Effector memory CD8-positive, alpha-beta T cell (primary cell): Measurements from ENCODE around the gene RAMACL.

Experiments used
- ATAC-seq: fragments of 150-1000 bp; cut with Tn5 transposase; replicated peaks from 2 replicates; pipeline ENCODE4 v1.10.0; 2021; ENCODE audit warnings: mild to moderate bottlenecking, moderate library complexity
- DNase-seq, 3 experiments: peaks; one replicate each; pipeline ENCODE4 v3.0.0; 2021
- H3K27ac Mint-ChIP-seq, 2 donors: one replicate each; pipeline ENCODE4 v1.8.0; 2022; ENCODE audit warnings: mild to moderate bottlenecking in 2 of 2, mixed read lengths in 2 of 2, moderate library complexity in 2 of 2
- H3K27me3 Mint-ChIP-seq, 2 donors: one replicate each; pipeline ENCODE4 v1.8.0; 2022; ENCODE audit warnings: mixed read lengths in 2 of 2
- H3K36me3 Mint-ChIP-seq: one replicate; pipeline ENCODE4 v1.8.0; 2022; ENCODE audit warnings: mild to moderate bottlenecking, moderate library complexity, mixed read lengths; ENCODE audit not compliant: insufficient read depth
- H3K4me1 Mint-ChIP-seq, 2 donors: one replicate each; pipeline ENCODE4 v1.8.0; 2022; ENCODE audit warnings: low read depth in 2 of 2, mixed read lengths in 2 of 2
- H3K4me3 Mint-ChIP-seq, 2 donors: one replicate each; pipeline ENCODE4 v1.8.0; 2022; ENCODE audit warnings: mild to moderate bottlenecking in 2 of 2, mixed read lengths in 2 of 2, moderate library complexity in 2 of 2
- H3K9me3 Mint-ChIP-seq, 2 donors: one replicate each; pipeline ENCODE4 v1.8.0; 2022; ENCODE audit warnings: mixed read lengths in 2 of 2

The RAMACL gene

GRCh38 chr6:166597711-166598440 lies 11.4 kb upstream of the RAMACL start:
- Mint-ChIP-seq H3K4me3 (no peak overlapping the region), H3K27me3 (peaks cover 12 to 27% of the 10 kb centered on the region in 2 donors), H3K27ac (no peak overlapping the region), H3K36me3 (no peaks in the 10 kb centered on the region), H3K9me3 (no peaks in the 10 kb centered on the region), H3K4me1 (no peaks in the 10 kb centered on the region)
- ATAC-seq (no peak), DNase-seq (no peak)

- no peak for DNase-seq
- Mint-ChIP-seq H3K36me3 (no peaks in the 10 kb centered on the region), H3K4me1 (no peaks in the 10 kb centered on the region), H3K4me3 (no peak overlapping the region), H3K27me3 (peaks cover 2 to 21% of the 10 kb centered on the region in 2 donors), H3K27ac (no peak overlapping the region), H3K9me3 (no peaks in the 10 kb centered on the region)
- ATAC-seq: no peak
These were observed 10.5 kb upstream of the RAMACL start for GRCh38 chr6:166596776-166597507.

GRCh38 chr6:166595949-166596348 lies 9.5 kb upstream of the RAMACL start:
- no peak overlapping the region for H3K4me3 Mint-ChIP-seq
- H3K36me3 Mint-ChIP-seq: no peaks in the 10 kb centered on the region
- peaks cover 0 to 16% of the 10 kb centered on the region in 2 donors for H3K27me3 Mint-ChIP-seq
- H3K27ac Mint-ChIP-seq: no peak overlapping the region
- H3K9me3 Mint-ChIP-seq: no peaks in the 10 kb centered on the region
- DNase-seq: no peak
- no peak for ATAC-seq
- H3K4me1 Mint-ChIP-seq: no peaks in the 10 kb centered on the region

- Mint-ChIP-seq H3K9me3 (no peaks in the 10 kb centered on the region), H3K4me1 (no peaks in the 10 kb centered on the region), H3K27me3 (peaks cover 0 to 16% of the 10 kb centered on the region in 2 donors), H3K4me3 (no peak overlapping the region), H3K27ac (no peak overlapping the region), H3K36me3 (no peaks in the 10 kb centered on the region)
- ATAC-seq: no peak
- DNase-seq: no peak
These were observed 8.7 kb upstream of the RAMACL start for GRCh38 chr6:166595061-166595780.

- H3K4me3 Mint-ChIP-seq: no peak overlapping the region
- H3K27ac Mint-ChIP-seq: no peak overlapping the region
- H3K9me3 Mint-ChIP-seq: no peaks in the 10 kb centered on the region
- ATAC-seq (no peak), DNase-seq (no peak)
- H3K36me3 Mint-ChIP-seq: no peaks in the 10 kb centered on the region
- H3K4me1 Mint-ChIP-seq: no peaks in the 10 kb centered on the region
- H3K27me3 Mint-ChIP-seq: peaks cover 14 to 16% of the 10 kb centered on the region in 2 donors
These were observed 6.3 kb upstream of the RAMACL start for GRCh38 chr6:166592821-166593220.

DNA sequence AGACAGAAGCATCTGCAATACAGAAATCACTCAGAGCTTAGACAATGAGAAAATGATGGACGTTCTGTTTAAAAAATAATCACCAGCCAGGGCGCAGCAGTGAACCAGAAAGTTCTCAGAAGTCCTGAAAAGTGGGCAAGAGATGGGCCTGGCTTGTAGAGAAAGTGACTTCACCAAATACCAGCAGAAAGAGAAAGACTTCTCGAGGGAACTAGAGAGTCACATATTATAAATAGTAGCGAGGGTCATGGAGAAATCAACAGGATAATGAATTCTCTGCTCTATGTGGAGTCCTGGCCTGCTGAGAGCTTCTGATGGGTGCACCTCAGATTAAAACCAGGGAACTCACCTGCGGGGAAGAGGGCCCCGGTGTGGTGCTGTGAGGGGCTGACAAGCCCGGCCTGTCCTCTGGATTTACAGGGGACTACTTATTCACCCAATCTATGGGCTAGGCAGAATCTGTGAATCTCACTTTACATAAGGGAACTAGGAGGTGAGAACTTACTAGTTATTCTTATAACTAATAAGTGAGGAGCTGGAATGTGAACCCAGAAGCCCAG lies 5.6 kb upstream of the RAMACL start:
- no peak for ATAC-seq
- Mint-ChIP-seq H3K27ac (no peak overlapping the region), H3K27me3 (peaks cover 13 to 14% of the 10 kb centered on the region in 2 donors), H3K9me3 (no peaks in the 10 kb centered on the region), H3K4me3 (no peak overlapping the region), H3K36me3 (no peaks in the 10 kb centered on the region), H3K4me1 (no peaks in the 10 kb centered on the region)
- no peak for DNase-seq

- DNase-seq (no peak), ATAC-seq (no peak)
- Mint-ChIP-seq H3K27me3 (peaks cover 7 to 14% of the 10 kb centered on the region in 2 donors), H3K27ac (no peak overlapping the region), H3K9me3 (no peaks in the 10 kb centered on the region), H3K36me3 (no peaks in the 10 kb centered on the region), H3K4me1 (no peaks in the 10 kb centered on the region), H3K4me3 (no peak overlapping the region)
These were observed 4.5 kb upstream of the RAMACL start for GRCh38 chr6:166591026-166591425.

DNA sequence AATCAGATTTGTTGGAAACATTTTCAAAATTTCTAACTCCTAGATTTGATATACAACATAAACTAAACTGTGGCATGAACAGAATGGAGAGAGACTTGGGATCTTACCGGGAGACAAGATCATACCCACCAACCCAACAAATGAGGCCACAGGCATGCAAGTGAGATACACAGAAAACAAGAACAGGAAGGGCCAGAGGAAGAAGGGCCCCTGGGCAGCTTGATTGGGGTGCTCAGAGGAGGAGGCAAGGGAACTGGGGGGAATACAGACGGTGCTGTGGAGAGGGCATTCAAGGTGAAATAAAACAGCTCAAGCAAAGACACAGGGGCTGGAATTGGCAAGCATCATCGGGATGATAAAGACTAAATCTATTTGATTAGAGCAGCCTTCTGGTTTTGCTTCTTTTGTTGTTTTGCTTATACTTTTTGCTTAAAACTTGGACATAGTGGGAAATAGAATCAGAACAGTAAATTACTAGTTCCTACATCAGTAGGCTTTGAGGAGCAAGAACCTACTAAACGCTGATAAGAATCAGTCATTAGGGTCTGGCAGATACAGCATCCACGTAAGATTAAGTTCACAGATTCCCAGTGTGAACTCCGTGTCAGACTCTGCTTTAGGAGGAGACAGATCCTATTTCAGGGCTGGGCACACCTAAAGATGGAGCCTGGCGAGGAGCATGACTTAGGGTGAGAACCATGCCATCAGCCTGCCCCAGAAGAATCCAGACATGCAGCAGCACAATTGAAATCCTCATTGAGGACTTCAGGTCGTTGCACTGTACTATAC lies 3.5 kb upstream of the RAMACL start:
- ATAC-seq: no peak
- no peak for DNase-seq
- H3K27ac Mint-ChIP-seq: no peak overlapping the region
- H3K4me3 Mint-ChIP-seq: no peak overlapping the region
- H3K36me3 Mint-ChIP-seq: no peaks in the 10 kb centered on the region
- no peaks in the 10 kb centered on the region for H3K9me3 Mint-ChIP-seq
- H3K27me3 Mint-ChIP-seq: peaks cover 7 to 14% of the 10 kb centered on the region in 2 donors
- H3K4me1 Mint-ChIP-seq: no peaks in the 10 kb centered on the region

DNA sequence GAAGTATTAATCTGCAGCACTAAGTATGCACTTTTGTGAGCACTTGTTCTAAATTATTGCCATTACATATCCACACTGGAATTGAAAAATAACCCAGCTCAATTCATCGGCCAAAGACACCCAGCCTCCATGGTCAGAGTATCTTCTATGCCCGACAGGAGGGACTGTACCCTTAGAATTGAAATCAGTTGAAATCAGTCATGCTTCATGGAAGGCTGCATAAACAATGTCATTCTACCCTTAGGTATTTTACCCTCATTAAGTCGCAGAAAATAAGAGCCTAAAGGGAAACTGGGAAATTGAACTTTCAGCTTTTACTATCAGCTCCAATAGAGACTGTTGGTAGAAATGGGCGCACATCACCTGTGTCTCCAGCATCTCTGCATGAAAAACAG lies 2.9 kb upstream of the RAMACL start:
- H3K27ac Mint-ChIP-seq: no peak overlapping the region
- peaks cover 7 to 14% of the 10 kb centered on the region in 2 donors for H3K27me3 Mint-ChIP-seq
- no peak for DNase-seq

DNA sequence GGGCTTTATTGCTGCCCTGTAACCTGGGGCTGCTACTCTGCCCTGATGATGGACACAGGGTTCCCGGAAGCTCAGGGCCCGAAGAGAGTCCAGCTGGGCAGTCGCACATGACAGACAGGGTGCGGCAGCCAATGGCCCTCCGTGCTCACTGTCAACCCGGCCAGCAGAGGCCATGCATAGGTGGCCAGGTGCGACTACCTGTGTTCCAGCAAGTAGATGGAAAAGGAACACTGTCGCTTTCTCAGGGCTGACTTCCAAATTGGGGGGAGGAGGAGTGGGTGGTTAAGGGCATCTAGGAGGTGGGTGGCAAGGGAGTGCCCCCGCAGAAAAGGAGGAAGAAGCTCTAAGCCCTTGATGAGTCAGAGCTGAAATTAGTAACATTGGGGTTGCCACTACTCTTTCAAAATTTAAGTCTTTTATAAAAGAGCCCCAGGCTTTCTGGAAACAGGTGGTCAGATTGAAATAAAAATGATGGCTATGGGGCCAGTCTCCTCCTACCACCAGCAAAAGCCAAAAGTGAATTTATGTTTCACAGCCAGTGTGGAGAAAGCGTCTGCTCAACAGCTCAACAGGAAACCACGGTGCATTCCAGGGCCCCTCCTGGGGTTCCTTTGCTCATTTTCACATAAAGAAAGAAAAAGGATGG lies 2.3 kb upstream of the RAMACL start:
- ATAC-seq: no peak

More for the DNA sequence above, 2.9 kb upstream of the RAMACL start:
- Mint-ChIP-seq H3K36me3 (peaks cover 5% of the 10 kb centered on the region), H3K4me1 (no peaks in the 10 kb centered on the region), H3K4me3 (no peak overlapping the region), H3K9me3 (no peaks in the 10 kb centered on the region)
- no peak for ATAC-seq

GRCh38 chr6:166587631-166588413 lies 1.3 kb upstream of the RAMACL start:
- H3K27me3 Mint-ChIP-seq: peaks cover 7 to 14% of the 10 kb centered on the region in 2 donors
- H3K36me3 Mint-ChIP-seq: peaks cover 5% of the 10 kb centered on the region
- ATAC-seq (peak; percentile 32), DNase-seq (no peak)
- H3K27ac Mint-ChIP-seq: no peak overlapping the region
- no peaks in the 10 kb centered on the region for H3K4me1 Mint-ChIP-seq
- no peak overlapping the region for H3K4me3 Mint-ChIP-seq
- no peaks in the 10 kb centered on the region for H3K9me3 Mint-ChIP-seq

More for the DNA sequence above, 2.3 kb upstream of the RAMACL start:
- no peaks in the 10 kb centered on the region for H3K9me3 Mint-ChIP-seq
- H3K4me3 Mint-ChIP-seq: peak overlapping the region in 1 of 2 donors; percentile 38
- H3K36me3 Mint-ChIP-seq: peaks cover 5% of the 10 kb centered on the region
- DNase-seq: no peak
- H3K27ac Mint-ChIP-seq: no peak overlapping the region
- no peaks in the 10 kb centered on the region for H3K4me1 Mint-ChIP-seq
- peaks cover 7 to 14% of the 10 kb centered on the region in 2 donors for H3K27me3 Mint-ChIP-seq

DNA sequence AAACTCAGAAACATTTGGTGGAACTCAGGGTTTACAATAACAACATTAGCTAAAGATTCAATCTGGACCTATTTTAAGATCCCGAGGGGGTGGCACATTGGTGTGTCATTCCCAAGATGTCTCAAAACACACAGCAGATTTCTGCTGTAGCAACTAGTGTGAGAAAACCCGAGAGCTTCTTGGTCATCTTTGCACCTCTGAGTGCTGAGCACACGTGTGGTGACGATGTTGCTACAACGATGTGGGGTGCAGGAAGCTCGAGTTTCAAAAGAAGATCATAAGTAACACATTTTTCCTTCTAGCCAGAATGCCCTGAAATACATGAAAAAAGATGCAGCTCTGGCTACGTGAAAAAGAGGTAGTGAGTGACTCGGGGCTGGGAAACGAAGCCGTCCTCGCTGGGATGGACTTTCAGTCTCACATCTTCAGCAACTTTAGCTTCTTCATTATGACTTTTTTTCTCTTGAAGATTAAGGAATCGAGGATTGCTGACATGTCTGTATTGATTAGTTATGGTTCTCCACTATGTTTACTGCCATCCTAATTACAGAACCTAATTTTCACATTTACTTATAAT lies 1.5 kb downstream of the RAMACL start:
- ATAC-seq (no peak), DNase-seq (no peak)
- Mint-ChIP-seq H3K27ac (no peak overlapping the region), H3K9me3 (no peaks in the 10 kb centered on the region), H3K27me3 (peaks cover 6 to 14% of the 10 kb centered on the region in 2 donors), H3K36me3 (peaks cover 5% of the 10 kb centered on the region), H3K4me3 (no peak overlapping the region), H3K4me1 (no peaks in the 10 kb centered on the region)
